ENCODE measurements around the gene GRIK4.

DNA sequence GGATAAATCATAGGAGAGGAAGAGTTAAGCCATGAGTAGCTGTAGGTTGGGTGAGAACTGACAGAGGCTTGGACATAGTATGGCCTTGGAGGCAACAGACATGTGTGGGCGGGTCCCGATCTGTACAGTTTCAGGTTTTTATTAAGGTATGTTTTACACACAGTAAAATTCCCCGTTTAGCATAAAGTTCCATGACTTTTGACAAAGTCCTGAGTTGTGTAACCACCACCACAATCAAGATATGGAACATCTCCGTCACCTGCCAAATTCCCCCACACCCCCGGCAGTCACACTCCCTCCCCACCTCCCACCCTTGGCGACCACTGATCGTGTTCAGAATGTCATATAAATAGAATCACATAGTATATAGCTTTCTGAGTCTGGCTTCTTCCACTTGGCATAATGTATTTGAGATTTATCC lies 68.1 kb downstream of the GRIK4 start:
- TF ChIP-seq, protein P1, sequence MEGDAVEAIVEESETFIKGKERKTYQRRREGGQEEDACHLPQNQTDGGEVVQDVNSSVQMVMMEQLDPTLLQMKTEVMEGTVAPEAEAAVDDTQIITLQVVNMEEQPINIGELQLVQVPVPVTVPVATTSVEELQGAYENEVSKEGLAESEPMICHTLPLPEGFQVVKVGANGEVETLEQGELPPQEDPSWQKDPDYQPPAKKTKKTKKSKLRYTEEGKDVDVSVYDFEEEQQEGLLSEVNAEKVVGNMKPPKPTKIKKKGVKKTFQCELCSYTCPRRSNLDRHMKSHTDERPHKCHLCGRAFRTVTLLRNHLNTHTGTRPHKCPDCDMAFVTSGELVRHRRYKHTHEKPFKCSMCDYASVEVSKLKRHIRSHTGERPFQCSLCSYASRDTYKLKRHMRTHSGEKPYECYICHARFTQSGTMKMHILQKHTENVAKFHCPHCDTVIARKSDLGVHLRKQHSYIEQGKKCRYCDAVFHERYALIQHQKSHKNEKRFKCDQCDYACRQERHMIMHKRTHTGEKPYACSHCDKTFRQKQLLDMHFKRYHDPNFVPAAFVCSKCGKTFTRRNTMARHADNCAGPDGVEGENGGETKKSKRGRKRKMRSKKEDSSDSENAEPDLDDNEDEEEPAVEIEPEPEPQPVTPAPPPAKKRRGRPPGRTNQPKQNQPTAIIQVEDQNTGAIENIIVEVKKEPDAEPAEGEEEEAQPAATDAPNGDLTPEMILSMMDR (IDR thresholded peaks at IDR 0.05; ENCODE audit: insufficient read depth, low read depth, low read length) = no peak
- no peak for TF ChIP-seq EZH2 (IDR thresholded peaks at IDR 0.05; ENCODE audit: insufficient read depth, low read length)
